Vagina (tissue), 2 donors: ENCODE data around the gene MAP2K5.

Source experiments
- CTCF ChIP-seq, 3 experiments: fragments of 450-650 bp in 2 of 3; fragments of 200-600 bp in 1 of 3; sonication (generic) in 1 of 3; IDR thresholded peaks; one replicate each; pipeline ENCODE4 v1.5.1; 2017 to 2019; ENCODE audit warnings: antibody characterized with exemption in 3 of 3, mild to moderate bottlenecking in 2 of 3, moderate library complexity in 2 of 3
- POLR2A ChIP-seq, 2 donors: fragments of 450-650 bp; IDR thresholded peaks; one replicate each; pipeline ENCODE4 v1.6.1; 2017; ENCODE audit warnings: antibody characterized with exemption in 2 of 2, mild to moderate bottlenecking in 2 of 2, moderate library complexity in 2 of 2
- POLR2AphosphoS5 ChIP-seq, 2 donors: sonication (generic); formaldehyde crosslinking; IDR thresholded peaks; one replicate each; pipeline ENCODE4 v1.9.0; 2017; ENCODE audit warnings: antibody characterized with exemption in 2 of 2, mild to moderate bottlenecking in 2 of 2, low read depth in 1 of 2; ENCODE audit not compliant: insufficient read depth in 1 of 2

GRCh38 chr15:67691450-67691849 lies 148.9 kb downstream of the MAP2K5 start:
- no peak for TF ChIP-seq CTCF (IDR thresholded peaks at IDR 0.05)
- no peak for TF ChIP-seq POLR2A (IDR thresholded peaks at IDR 0.05)
- TF ChIP-seq POLR2AphosphoS5 (IDR thresholded peaks at IDR 0.05; ENCODE audit: insufficient read depth in 1 of 2, low read depth in 1 of 2) = no peak
